ENCODE results near the gene WASHC4.

WASHC4 gene, protein sequence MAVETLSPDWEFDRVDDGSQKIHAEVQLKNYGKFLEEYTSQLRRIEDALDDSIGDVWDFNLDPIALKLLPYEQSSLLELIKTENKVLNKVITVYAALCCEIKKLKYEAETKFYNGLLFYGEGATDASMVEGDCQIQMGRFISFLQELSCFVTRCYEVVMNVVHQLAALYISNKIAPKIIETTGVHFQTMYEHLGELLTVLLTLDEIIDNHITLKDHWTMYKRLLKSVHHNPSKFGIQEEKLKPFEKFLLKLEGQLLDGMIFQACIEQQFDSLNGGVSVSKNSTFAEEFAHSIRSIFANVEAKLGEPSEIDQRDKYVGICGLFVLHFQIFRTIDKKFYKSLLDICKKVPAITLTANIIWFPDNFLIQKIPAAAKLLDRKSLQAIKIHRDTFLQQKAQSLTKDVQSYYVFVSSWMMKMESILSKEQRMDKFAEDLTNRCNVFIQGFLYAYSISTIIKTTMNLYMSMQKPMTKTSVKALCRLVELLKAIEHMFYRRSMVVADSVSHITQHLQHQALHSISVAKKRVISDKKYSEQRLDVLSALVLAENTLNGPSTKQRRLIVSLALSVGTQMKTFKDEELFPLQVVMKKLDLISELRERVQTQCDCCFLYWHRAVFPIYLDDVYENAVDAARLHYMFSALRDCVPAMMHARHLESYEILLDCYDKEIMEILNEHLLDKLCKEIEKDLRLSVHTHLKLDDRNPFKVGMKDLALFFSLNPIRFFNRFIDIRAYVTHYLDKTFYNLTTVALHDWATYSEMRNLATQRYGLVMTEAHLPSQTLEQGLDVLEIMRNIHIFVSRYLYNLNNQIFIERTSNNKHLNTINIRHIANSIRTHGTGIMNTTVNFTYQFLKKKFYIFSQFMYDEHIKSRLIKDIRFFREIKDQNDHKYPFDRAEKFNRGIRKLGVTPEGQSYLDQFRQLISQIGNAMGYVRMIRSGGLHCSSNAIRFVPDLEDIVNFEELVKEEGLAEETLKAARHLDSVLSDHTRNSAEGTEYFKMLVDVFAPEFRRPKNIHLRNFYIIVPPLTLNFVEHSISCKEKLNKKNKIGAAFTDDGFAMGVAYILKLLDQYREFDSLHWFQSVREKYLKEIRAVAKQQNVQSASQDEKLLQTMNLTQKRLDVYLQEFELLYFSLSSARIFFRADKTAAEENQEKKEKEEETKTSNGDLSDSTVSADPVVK

DNA sequence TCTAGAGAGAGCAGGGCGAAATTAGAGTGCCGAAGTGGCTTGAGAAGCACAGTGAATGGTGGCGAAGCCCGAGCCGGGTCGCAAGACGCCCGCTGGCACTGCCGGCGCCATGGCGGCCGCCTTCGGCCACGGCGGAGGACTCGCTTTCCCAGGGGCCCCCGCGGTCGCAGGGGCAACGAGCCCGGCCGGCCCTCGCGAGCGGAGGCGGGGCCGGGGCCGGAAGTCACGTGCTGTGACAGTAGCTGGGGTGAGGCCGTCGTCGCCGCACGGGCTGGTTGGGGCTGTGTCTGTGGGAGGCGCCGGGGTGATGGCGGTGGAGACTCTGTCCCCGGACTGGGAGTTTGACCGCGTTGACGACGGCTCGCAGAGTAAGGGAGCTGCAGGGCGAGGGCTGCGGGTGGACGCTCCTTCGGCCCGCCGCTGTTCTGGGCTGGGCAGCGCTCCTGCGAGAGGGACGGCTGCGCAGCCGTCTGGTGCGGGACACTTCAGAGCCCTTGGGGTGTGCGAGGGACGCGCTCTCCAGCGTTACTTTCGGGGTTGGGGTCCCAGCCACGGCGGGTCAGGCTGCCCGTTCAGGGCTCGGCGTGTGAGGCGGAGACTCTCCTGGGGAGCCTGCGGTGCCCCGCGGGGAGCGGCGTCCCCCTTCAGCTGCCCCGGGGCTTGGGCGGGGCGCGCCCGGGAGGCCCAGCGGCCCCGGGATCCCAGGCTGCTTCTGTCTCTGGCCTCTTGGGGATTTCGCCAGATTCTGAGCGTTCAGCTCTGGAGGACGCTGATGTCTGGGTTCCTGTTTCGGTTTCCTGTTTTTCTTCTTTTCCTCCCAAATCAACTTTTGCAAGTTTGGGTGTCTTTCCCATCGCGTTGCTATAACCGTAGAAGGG, at the start of gene WASHC4:
TSS of gene WASHC4 (plus strand) at position 238 of the 878 bp plus-strand sequence. CDS start at position 308, 70 bp downstream.
- peaks cover 21% of the 10 kb centered on the region for H3K4me1 ChIP-seq (ENCODE audit: control insufficient read depth, insufficient read depth, low read length, unreplicated experiment)
- H3K36me3 ChIP-seq (ENCODE audit: insufficient read depth, low read length): peaks cover 16% of the 10 kb centered on the region
- H3K4me3 ChIP-seq (ENCODE audit: low read depth, low read length): peak within 1 kb of the TSS; percentile 88
- peaks cover 51% of the 10 kb centered on the region for H3K79me2 ChIP-seq (ENCODE audit: control insufficient read depth, insufficient read depth, low read length, unreplicated experiment)
- H3K27ac ChIP-seq (ENCODE audit: low read depth, low read length): peak within 1 kb of the TSS; percentile 69
- H3K27me3 ChIP-seq (ENCODE audit: insufficient read depth, low read length): no peaks in the 10 kb centered on the region
- peak within 1 kb of the TSS; percentile 99 for H2AFZ ChIP-seq (ENCODE audit: low read length, unreplicated experiment)

GRCh38 chr12:105060715-105061378, 46.7 kb upstream of the WASHC4 start:
- Histone ChIP-seq H3K36me3 (ENCODE audit: insufficient read depth, low read length) (peaks cover 58% of the 10 kb centered on the region), H2AFZ (ENCODE audit: low read length, unreplicated experiment) (no peak overlapping the region), H3K79me2 (ENCODE audit: control insufficient read depth, insufficient read depth, low read length, unreplicated experiment) (no peaks in the 10 kb centered on the region), H3K27me3 (ENCODE audit: insufficient read depth, low read length) (no peaks in the 10 kb centered on the region), H3K27ac (ENCODE audit: low read depth, low read length) (no peak overlapping the region), H3K4me3 (ENCODE audit: low read depth, low read length) (no peak overlapping the region), H3K4me1 (ENCODE audit: control insufficient read depth, insufficient read depth, low read length, unreplicated experiment) (no peaks in the 10 kb centered on the region)

GRCh38 chr12:105064564-105065178, 42.9 kb upstream of the WASHC4 start:
- peaks cover 33% of the 10 kb centered on the region for H3K36me3 ChIP-seq (ENCODE audit: insufficient read depth, low read length)

GRCh38 chr12:105067511-105068031, 40.0 kb upstream of the WASHC4 start:
- H2AFZ ChIP-seq (ENCODE audit: low read length, unreplicated experiment): no peak overlapping the region
- H3K4me3 ChIP-seq (ENCODE audit: low read depth, low read length): no peak overlapping the region
- peaks cover 32% of the 10 kb centered on the region for H3K36me3 ChIP-seq (ENCODE audit: insufficient read depth, low read length)
- no peaks in the 10 kb centered on the region for H3K27me3 ChIP-seq (ENCODE audit: insufficient read depth, low read length)
- H3K27ac ChIP-seq (ENCODE audit: low read depth, low read length): no peak overlapping the region
- H3K4me1 ChIP-seq (ENCODE audit: control insufficient read depth, insufficient read depth, low read length, unreplicated experiment): no peaks in the 10 kb centered on the region
- no peaks in the 10 kb centered on the region for H3K79me2 ChIP-seq (ENCODE audit: control insufficient read depth, insufficient read depth, low read length, unreplicated experiment)

More at GRCh38 chr12:105064564-105065178, 42.9 kb upstream of the WASHC4 start:
- no peak overlapping the region for H3K4me3 ChIP-seq (ENCODE audit: low read depth, low read length)
- H3K79me2 ChIP-seq (ENCODE audit: control insufficient read depth, insufficient read depth, low read length, unreplicated experiment): no peaks in the 10 kb centered on the region
- H3K27ac ChIP-seq (ENCODE audit: low read depth, low read length): no peak overlapping the region
- H3K4me1 ChIP-seq (ENCODE audit: control insufficient read depth, insufficient read depth, low read length, unreplicated experiment): no peaks in the 10 kb centered on the region
- no peaks in the 10 kb centered on the region for H3K27me3 ChIP-seq (ENCODE audit: insufficient read depth, low read length)
- H2AFZ ChIP-seq (ENCODE audit: low read length, unreplicated experiment): no peak overlapping the region

GRCh38 chr12:105069936-105070702, 37.4 kb upstream of the WASHC4 start:
- H3K27me3 ChIP-seq (ENCODE audit: insufficient read depth, low read length): no peaks in the 10 kb centered on the region
- H3K36me3 ChIP-seq (ENCODE audit: insufficient read depth, low read length): peaks cover 41% of the 10 kb centered on the region
- no peaks in the 10 kb centered on the region for H3K4me1 ChIP-seq (ENCODE audit: control insufficient read depth, insufficient read depth, low read length, unreplicated experiment)
- no peak overlapping the region for H3K4me3 ChIP-seq (ENCODE audit: low read depth, low read length)
- no peak overlapping the region for H2AFZ ChIP-seq (ENCODE audit: low read length, unreplicated experiment)
- H3K79me2 ChIP-seq (ENCODE audit: control insufficient read depth, insufficient read depth, low read length, unreplicated experiment): peaks cover 4% of the 10 kb centered on the region
- no peak overlapping the region for H3K27ac ChIP-seq (ENCODE audit: low read depth, low read length)

GRCh38 chr12:105071981-105072380, 35.5 kb upstream of the WASHC4 start:
- Histone ChIP-seq H3K4me3 (ENCODE audit: low read depth, low read length) (no peak overlapping the region), H3K79me2 (ENCODE audit: control insufficient read depth, insufficient read depth, low read length, unreplicated experiment) (peaks cover 13% of the 10 kb centered on the region), H3K27me3 (ENCODE audit: insufficient read depth, low read length) (no peaks in the 10 kb centered on the region), H3K36me3 (ENCODE audit: insufficient read depth, low read length) (peaks cover 35% of the 10 kb centered on the region), H3K27ac (ENCODE audit: low read depth, low read length) (no peak overlapping the region), H3K4me1 (ENCODE audit: control insufficient read depth, insufficient read depth, low read length, unreplicated experiment) (peaks cover 8% of the 10 kb centered on the region), H2AFZ (ENCODE audit: low read length, unreplicated experiment) (no peak overlapping the region)

- Histone ChIP-seq H3K27me3 (ENCODE audit: insufficient read depth, low read length) (no peaks in the 10 kb centered on the region), H3K36me3 (ENCODE audit: insufficient read depth, low read length) (peaks cover 35% of the 10 kb centered on the region), H2AFZ (ENCODE audit: low read length, unreplicated experiment) (no peak overlapping the region), H3K4me1 (ENCODE audit: control insufficient read depth, insufficient read depth, low read length, unreplicated experiment) (peaks cover 12% of the 10 kb centered on the region), H3K27ac (ENCODE audit: low read depth, low read length) (no peak overlapping the region), H3K79me2 (ENCODE audit: control insufficient read depth, insufficient read depth, low read length, unreplicated experiment) (peaks cover 19% of the 10 kb centered on the region), H3K4me3 (ENCODE audit: low read depth, low read length) (no peak overlapping the region)
Observed at GRCh38 chr12:105072888-105073488, 34.5 kb upstream of the WASHC4 start.

DNA sequence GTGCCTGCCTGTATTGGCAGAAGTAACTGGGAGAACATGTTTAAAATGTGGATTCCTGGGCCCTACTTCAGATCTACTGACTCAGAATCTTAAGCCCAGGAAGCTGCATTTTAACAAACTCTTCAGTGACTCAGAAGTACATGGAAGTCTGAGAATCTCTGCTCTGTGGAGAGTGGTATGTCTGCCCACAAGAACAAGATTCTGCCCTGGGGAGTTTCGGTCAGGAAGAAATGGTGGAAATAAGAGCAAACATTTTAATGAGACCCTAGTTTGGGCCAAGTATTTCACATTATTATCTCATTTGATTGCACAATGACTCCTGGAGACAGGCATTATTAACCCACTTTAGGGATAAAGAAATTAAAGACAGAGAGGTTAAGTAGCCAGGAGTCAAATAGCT, 31.4 kb upstream of the WASHC4 start:
- Histone ChIP-seq H3K79me2 (ENCODE audit: control insufficient read depth, insufficient read depth, low read length, unreplicated experiment) (peaks cover 41% of the 10 kb centered on the region), H3K4me1 (ENCODE audit: control insufficient read depth, insufficient read depth, low read length, unreplicated experiment) (peaks cover 26% of the 10 kb centered on the region), H2AFZ (ENCODE audit: low read length, unreplicated experiment) (no peak overlapping the region), H3K4me3 (ENCODE audit: low read depth, low read length) (no peak overlapping the region), H3K27ac (ENCODE audit: low read depth, low read length) (no peak overlapping the region), H3K27me3 (ENCODE audit: insufficient read depth, low read length) (no peaks in the 10 kb centered on the region), H3K36me3 (ENCODE audit: insufficient read depth, low read length) (peaks cover 22% of the 10 kb centered on the region)

Data from ACC112 (cell line).